Middle frontal gyrus (tissue), 1 donor: ENCODE data around the gene MAB21L3.

ENCODE experiments used
- DNase-seq: peaks from one replicate; pipeline ENCODE4 v3.0.0-alpha.2; 2015; ENCODE audit warnings: low spot score; ENCODE audit errors: extremely low spot score

The MAB21L3 gene

GRCh38 chr1:116107371-116107770 lies 3.8 kb upstream of the MAB21L3 start:
- DNase-seq: no peak

- no peak for DNase-seq
Observed at GRCh38 chr1:116111524-116112021, 374 bp downstream of the MAB21L3 start.

GRCh38 chr1:116112388-116113140 lies 1.4 kb downstream of the MAB21L3 start:
- DNase-seq: no peak

GRCh38 chr1:116113615-116114014 lies 2.4 kb downstream of the MAB21L3 start:
- no peak for DNase-seq

GRCh38 chr1:116115476-116116439 lies 4.6 kb downstream of the MAB21L3 start:
- no peak for DNase-seq

GRCh38 chr1:116118471-116118870 lies 7.3 kb downstream of the MAB21L3 start:
- DNase-seq: no peak

GRCh38 chr1:116119876-116120275 lies 8.7 kb downstream of the MAB21L3 start:
- DNase-seq: no peak

- DNase-seq: no peak
Observed at GRCh38 chr1:116122955-116123757, 12.0 kb downstream of the MAB21L3 start.

GRCh38 chr1:116123837-116124533 lies 12.8 kb downstream of the MAB21L3 start:
- no peak for DNase-seq

GRCh38 chr1:116125758-116126157 lies 14.6 kb downstream of the MAB21L3 start:
- no peak for DNase-seq

GRCh38 chr1:116126281-116126680 lies 15.1 kb downstream of the MAB21L3 start:
- no peak for DNase-seq

GRCh38 chr1:116127123-116127847 lies 16.1 kb downstream of the MAB21L3 start:
- DNase-seq: no peak

- DNase-seq: no peak
Observed at GRCh38 chr1:116127848-116128540, 16.8 kb downstream of the MAB21L3 start.

GRCh38 chr1:116128664-116129063 lies 17.5 kb downstream of the MAB21L3 start:
- DNase-seq: no peak

- DNase-seq: no peak
Observed at GRCh38 chr1:116129537-116129936, 18.3 kb downstream of the MAB21L3 start.

GRCh38 chr1:116130356-116130755 lies 19.2 kb downstream of the MAB21L3 start:
- no peak for DNase-seq

GRCh38 chr1:116131170-116131569 lies 20.0 kb downstream of the MAB21L3 start:
- DNase-seq: no peak

- DNase-seq: no peak
Observed at GRCh38 chr1:116131866-116132605, 20.8 kb downstream of the MAB21L3 start.
